Measurements from ENCODE around the gene PSME3IP1.
"Not testable (repeated sequence)": the region's sequence is repeated elsewhere in the genome, so short reads cannot be mapped to it uniquely, and the experiment has no call there.

The PSME3IP1 gene

DNA sequence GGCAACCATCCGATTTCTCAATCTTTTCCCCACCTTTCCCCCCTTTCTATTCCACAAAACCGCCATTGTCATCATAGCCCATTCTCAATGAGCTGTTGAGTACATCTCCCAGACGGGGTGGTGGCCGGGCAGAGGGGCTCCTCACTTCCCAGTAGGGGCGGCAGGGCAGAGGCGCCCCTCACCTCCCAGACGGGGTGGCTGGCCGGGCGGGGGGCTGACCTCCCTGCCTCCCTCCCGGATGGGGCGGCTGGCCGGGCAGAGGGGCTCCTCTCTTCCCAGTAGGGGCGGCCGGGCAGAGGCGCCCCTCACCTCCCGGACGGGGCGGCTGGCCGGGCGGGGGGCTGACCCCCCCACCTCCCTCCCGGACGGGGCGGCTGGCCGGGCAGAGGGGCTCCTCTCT lies 14.5 kb upstream of the PSME3IP1 start:
- H3K27ac ChIP-seq (ENCODE audit: low read depth, low read length); H3K4me1 ChIP-seq (ENCODE audit: control insufficient read depth in 1 of 2, insufficient read depth in 2 of 2, low read length in 2 of 2); H3K4me3 ChIP-seq (ENCODE audit: low read depth in 1 of 2, low read length in 2 of 2); H3K9ac ChIP-seq (ENCODE audit: low read depth in 1 of 2, low read length in 2 of 2); H3K27me3 ChIP-seq (ENCODE audit: control insufficient read depth in 1 of 2, insufficient read depth in 2 of 2, low read length in 2 of 2); H3K9me3 ChIP-seq (ENCODE audit: control insufficient read depth in 1 of 2, low read length in 2 of 2): not testable (repeated sequence)
- H3K36me3 ChIP-seq (ENCODE audit: control insufficient read depth in 1 of 2, insufficient read depth in 2 of 2, low read length in 2 of 2) = peaks cover 11 to 13% of the 10 kb centered on the region in 2 donors

- no peaks in the 10 kb centered on the region for H3K9me3 ChIP-seq (ENCODE audit: control insufficient read depth in 1 of 2, low read length in 2 of 2)
- no peak overlapping the region for H3K9ac ChIP-seq (ENCODE audit: low read depth in 1 of 2, low read length in 2 of 2)
- no peak overlapping the region for H3K4me3 ChIP-seq (ENCODE audit: low read depth in 1 of 2, low read length in 2 of 2)
- no peak overlapping the region for H3K27ac ChIP-seq (ENCODE audit: low read depth, low read length)
- H3K27me3 ChIP-seq (ENCODE audit: control insufficient read depth in 1 of 2, insufficient read depth in 2 of 2, low read length in 2 of 2) = no peaks in the 10 kb centered on the region
- H3K36me3 ChIP-seq (ENCODE audit: control insufficient read depth in 1 of 2, insufficient read depth in 2 of 2, low read length in 2 of 2) = peaks cover 0 to 4% of the 10 kb centered on the region in 2 donors
- H3K4me1 ChIP-seq (ENCODE audit: control insufficient read depth in 1 of 2, insufficient read depth in 2 of 2, low read length in 2 of 2) = peaks cover 5 to 8% of the 10 kb centered on the region in 2 donors
These were observed 10.9 kb upstream of the PSME3IP1 start for GRCh38 chr16:57196753-57197152.

- Histone ChIP-seq H3K27ac (ENCODE audit: low read depth, low read length) (no peak overlapping the region), H3K9ac (ENCODE audit: low read depth in 1 of 2, low read length in 2 of 2) (no peak overlapping the region), H3K36me3 (ENCODE audit: control insufficient read depth in 1 of 2, insufficient read depth in 2 of 2, low read length in 2 of 2) (peaks cover 0 to 4% of the 10 kb centered on the region in 2 donors), H3K4me1 (ENCODE audit: control insufficient read depth in 1 of 2, insufficient read depth in 2 of 2, low read length in 2 of 2) (peaks cover 7 to 8% of the 10 kb centered on the region in 2 donors), H3K27me3 (ENCODE audit: control insufficient read depth in 1 of 2, insufficient read depth in 2 of 2, low read length in 2 of 2) (no peaks in the 10 kb centered on the region), H3K9me3 (ENCODE audit: control insufficient read depth in 1 of 2, low read length in 2 of 2) (no peaks in the 10 kb centered on the region), H3K4me3 (ENCODE audit: low read depth in 1 of 2, low read length in 2 of 2) (no peak overlapping the region)
These were observed 10.4 kb upstream of the PSME3IP1 start for GRCh38 chr16:57196286-57196685.

- no peak overlapping the region for H3K9ac ChIP-seq (ENCODE audit: low read depth in 1 of 2, low read length in 2 of 2)
- no peak overlapping the region for H3K27ac ChIP-seq (ENCODE audit: low read depth, low read length)
- peaks cover 0 to 11% of the 10 kb centered on the region in 2 donors for H3K36me3 ChIP-seq (ENCODE audit: control insufficient read depth in 1 of 2, insufficient read depth in 2 of 2, low read length in 2 of 2)
- H3K4me3 ChIP-seq (ENCODE audit: low read depth in 1 of 2, low read length in 2 of 2) = no peak overlapping the region
- no peaks in the 10 kb centered on the region for H3K27me3 ChIP-seq (ENCODE audit: control insufficient read depth in 1 of 2, insufficient read depth in 2 of 2, low read length in 2 of 2)
- no peaks in the 10 kb centered on the region for H3K9me3 ChIP-seq (ENCODE audit: control insufficient read depth in 1 of 2, low read length in 2 of 2)
- H3K4me1 ChIP-seq (ENCODE audit: control insufficient read depth in 1 of 2, insufficient read depth in 2 of 2, low read length in 2 of 2) = peaks cover 12 to 16% of the 10 kb centered on the region in 2 donors
These were observed 8.7 kb upstream of the PSME3IP1 start for GRCh38 chr16:57194512-57194911.

- H3K27ac ChIP-seq (ENCODE audit: low read depth, low read length) = no peak overlapping the region
- H3K4me1 ChIP-seq (ENCODE audit: control insufficient read depth in 1 of 2, insufficient read depth in 2 of 2, low read length in 2 of 2) = peaks cover 18 to 20% of the 10 kb centered on the region in 2 donors
- H3K4me3 ChIP-seq (ENCODE audit: low read depth in 1 of 2, low read length in 2 of 2) = no peak overlapping the region
- no peak overlapping the region for H3K9ac ChIP-seq (ENCODE audit: low read depth in 1 of 2, low read length in 2 of 2)
- H3K36me3 ChIP-seq (ENCODE audit: control insufficient read depth in 1 of 2, insufficient read depth in 2 of 2, low read length in 2 of 2) = peaks cover 0 to 8% of the 10 kb centered on the region in 2 donors
- no peaks in the 10 kb centered on the region for H3K9me3 ChIP-seq (ENCODE audit: control insufficient read depth in 1 of 2, low read length in 2 of 2)
- no peaks in the 10 kb centered on the region for H3K27me3 ChIP-seq (ENCODE audit: control insufficient read depth in 1 of 2, insufficient read depth in 2 of 2, low read length in 2 of 2)
These were observed 7.1 kb upstream of the PSME3IP1 start for GRCh38 chr16:57192720-57193486.

DNA sequence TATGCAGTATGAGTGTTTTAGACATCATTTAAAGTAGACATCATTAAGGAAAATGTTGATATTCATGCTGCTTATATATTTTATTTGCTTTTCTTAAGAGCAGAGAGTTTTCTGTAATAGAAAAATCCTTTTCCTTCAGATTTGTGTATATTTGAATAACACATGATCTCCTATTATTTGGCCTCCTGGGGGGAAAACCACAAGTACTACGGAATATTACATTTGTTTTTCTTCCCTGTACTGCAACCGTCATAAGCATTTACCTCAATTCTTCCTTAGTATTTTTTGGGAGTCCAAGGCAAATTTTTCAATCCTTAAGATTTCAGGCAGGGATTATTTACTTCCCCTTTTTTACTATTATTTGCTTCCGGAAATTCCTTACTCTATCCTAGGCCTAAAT lies 6.3 kb upstream of the PSME3IP1 start:
- Histone ChIP-seq H3K9ac (ENCODE audit: low read depth in 1 of 2, low read length in 2 of 2) (no peak overlapping the region), H3K27ac (ENCODE audit: low read depth, low read length) (no peak overlapping the region), H3K36me3 (ENCODE audit: control insufficient read depth in 1 of 2, insufficient read depth in 2 of 2, low read length in 2 of 2) (peaks cover 0 to 8% of the 10 kb centered on the region in 2 donors), H3K4me3 (ENCODE audit: low read depth in 1 of 2, low read length in 2 of 2) (no peak overlapping the region), H3K27me3 (ENCODE audit: control insufficient read depth in 1 of 2, insufficient read depth in 2 of 2, low read length in 2 of 2) (no peaks in the 10 kb centered on the region), H3K9me3 (ENCODE audit: control insufficient read depth in 1 of 2, low read length in 2 of 2) (no peaks in the 10 kb centered on the region), H3K4me1 (ENCODE audit: control insufficient read depth in 1 of 2, insufficient read depth in 2 of 2, low read length in 2 of 2) (peaks cover 21 to 27% of the 10 kb centered on the region in 2 donors)

DNA sequence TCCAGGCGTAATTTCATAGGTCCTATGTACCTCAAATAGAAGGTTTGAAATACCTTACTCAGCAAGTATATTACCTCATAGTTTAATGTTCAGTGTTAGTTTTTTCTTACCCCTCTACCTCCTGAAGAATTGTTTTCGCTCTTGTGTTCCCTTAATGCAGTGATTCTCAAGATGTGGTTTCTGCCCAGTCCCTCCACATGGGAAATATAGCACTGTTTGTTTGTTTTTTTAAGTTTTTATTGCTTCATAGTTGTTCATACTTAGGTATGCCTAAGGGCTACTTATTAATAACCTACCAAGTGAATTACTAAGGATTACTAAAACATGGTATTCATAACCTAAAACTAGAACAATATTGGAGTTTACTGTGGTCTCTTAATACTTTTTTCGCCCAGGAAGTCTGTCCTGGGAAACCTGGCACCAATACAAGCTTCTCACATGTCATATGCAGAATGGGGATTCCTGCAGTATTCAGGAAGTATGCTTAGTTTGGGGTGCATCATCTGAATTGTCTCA lies 5.3 kb upstream of the PSME3IP1 start:
- no peak overlapping the region for H3K27ac ChIP-seq (ENCODE audit: low read depth, low read length)
- no peak overlapping the region for H3K9ac ChIP-seq (ENCODE audit: low read depth in 1 of 2, low read length in 2 of 2)
- H3K9me3 ChIP-seq (ENCODE audit: control insufficient read depth in 1 of 2, low read length in 2 of 2) = no peaks in the 10 kb centered on the region
- no peak overlapping the region for H3K4me3 ChIP-seq (ENCODE audit: low read depth in 1 of 2, low read length in 2 of 2)
- H3K4me1 ChIP-seq (ENCODE audit: control insufficient read depth in 1 of 2, insufficient read depth in 2 of 2, low read length in 2 of 2) = peaks cover 14 to 30% of the 10 kb centered on the region in 2 donors
- H3K36me3 ChIP-seq (ENCODE audit: control insufficient read depth in 1 of 2, insufficient read depth in 2 of 2, low read length in 2 of 2) = peaks cover 0 to 8% of the 10 kb centered on the region in 2 donors
- no peaks in the 10 kb centered on the region for H3K27me3 ChIP-seq (ENCODE audit: control insufficient read depth in 1 of 2, insufficient read depth in 2 of 2, low read length in 2 of 2)

- no peak overlapping the region for H3K4me3 ChIP-seq (ENCODE audit: low read depth in 1 of 2, low read length in 2 of 2)
- peaks cover 14 to 31% of the 10 kb centered on the region in 2 donors for H3K4me1 ChIP-seq (ENCODE audit: control insufficient read depth in 1 of 2, insufficient read depth in 2 of 2, low read length in 2 of 2)
- H3K9ac ChIP-seq (ENCODE audit: low read depth in 1 of 2, low read length in 2 of 2) = no peak overlapping the region
- no peaks in the 10 kb centered on the region for H3K9me3 ChIP-seq (ENCODE audit: control insufficient read depth in 1 of 2, low read length in 2 of 2)
- peaks cover 0 to 8% of the 10 kb centered on the region in 2 donors for H3K36me3 ChIP-seq (ENCODE audit: control insufficient read depth in 1 of 2, insufficient read depth in 2 of 2, low read length in 2 of 2)
- no peaks in the 10 kb centered on the region for H3K27me3 ChIP-seq (ENCODE audit: control insufficient read depth in 1 of 2, insufficient read depth in 2 of 2, low read length in 2 of 2)
- no peak overlapping the region for H3K27ac ChIP-seq (ENCODE audit: low read depth, low read length)
These were observed 4.3 kb upstream of the PSME3IP1 start for GRCh38 chr16:57190136-57190535.

DNA sequence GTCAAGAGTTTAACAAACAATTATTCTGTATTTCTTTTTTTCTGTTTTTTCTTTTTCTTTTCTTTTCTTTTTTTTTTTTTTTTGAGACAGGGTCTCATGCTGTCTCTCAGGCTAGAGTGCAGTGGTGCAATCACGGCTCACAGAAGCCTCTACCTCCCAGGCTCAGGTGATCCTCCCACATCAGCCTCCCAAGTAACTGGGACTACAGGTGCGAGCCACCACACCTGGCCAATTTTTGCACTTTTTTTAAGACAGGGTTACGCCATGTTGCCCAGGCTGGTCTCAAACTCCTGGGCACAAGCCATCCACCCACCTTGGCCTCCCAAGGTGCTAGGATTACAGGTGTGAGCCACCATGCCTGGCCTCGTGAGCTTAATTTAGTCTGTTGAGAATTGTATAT lies 3.7 kb upstream of the PSME3IP1 start:
- not testable (repeated sequence) for H3K9ac ChIP-seq (ENCODE audit: low read depth in 1 of 2, low read length in 2 of 2)

GRCh38 chr16:57188711-57189002 lies 2.8 kb upstream of the PSME3IP1 start:
- Histone ChIP-seq H3K9ac (ENCODE audit: low read depth in 1 of 2, low read length in 2 of 2) (no peak overlapping the region), H3K9me3 (ENCODE audit: control insufficient read depth in 1 of 2, low read length in 2 of 2) (no peaks in the 10 kb centered on the region), H3K4me3 (ENCODE audit: low read depth in 1 of 2, low read length in 2 of 2) (peak overlapping the region in 1 of 2 donors; percentile 85), H3K27me3 (ENCODE audit: control insufficient read depth in 1 of 2, insufficient read depth in 2 of 2, low read length in 2 of 2) (no peaks in the 10 kb centered on the region), H3K36me3 (ENCODE audit: control insufficient read depth in 1 of 2, insufficient read depth in 2 of 2, low read length in 2 of 2) (peaks cover 0 to 8% of the 10 kb centered on the region in 2 donors), H3K4me1 (ENCODE audit: control insufficient read depth in 1 of 2, insufficient read depth in 2 of 2, low read length in 2 of 2) (peaks cover 22 to 40% of the 10 kb centered on the region in 2 donors), H3K27ac (ENCODE audit: low read depth, low read length) (no peak overlapping the region)

More for the DNA sequence above, 3.7 kb upstream of the PSME3IP1 start:
- not testable (repeated sequence) for H3K9me3 ChIP-seq (ENCODE audit: control insufficient read depth in 1 of 2, low read length in 2 of 2); H3K27ac ChIP-seq (ENCODE audit: low read depth, low read length); H3K36me3 ChIP-seq (ENCODE audit: control insufficient read depth in 1 of 2, insufficient read depth in 2 of 2, low read length in 2 of 2); H3K27me3 ChIP-seq (ENCODE audit: control insufficient read depth in 1 of 2, insufficient read depth in 2 of 2, low read length in 2 of 2); H3K4me3 ChIP-seq (ENCODE audit: low read depth in 1 of 2, low read length in 2 of 2)
- H3K4me1 ChIP-seq (ENCODE audit: control insufficient read depth in 1 of 2, insufficient read depth in 2 of 2, low read length in 2 of 2) = peaks cover 20 to 38% of the 10 kb centered on the region in 2 donors
